B cell (primary cell): ENCODE data around the gene ALPL. TPM values are rescaled to one million over a fixed set of nuclear protein-coding genes. Genes with fewer than 3 reads are reported as not detected.

ENCODE experiments used
- ATAC-seq: fragments of 200-7000 bp; cut with Tn5 transposase; one replicate; pipeline ENCODE4 v1.10.0; 2021; ENCODE audit warnings: low read depth, mild to moderate bottlenecking, moderate number of reproducible peaks, moderate library complexity
- CTCF ChIA-PET: fragments of 350-600 bp; sonication (Branson Sonifier 250); formaldehyde crosslinking; loops from one replicate; lab custom pipeline; 2021; ENCODE audit warnings: antibody characterized with exemption, inconsistent platforms; lab: Charles Lee
- POLR2A ChIA-PET: fragments of 350-600 bp; sonication (Branson Sonifier 250); formaldehyde crosslinking; loops from one replicate; lab custom pipeline; 2021; ENCODE audit warnings: antibody characterized with exemption; lab: Charles Lee
- DNase-seq: peaks from one replicate; pipeline ENCODE4 v3.0.0; 2013
- H2AFZ ChIP-seq: 2 replicates; pipeline ENCODE4 v1.6.1; 2012; ENCODE audit warnings: mild to moderate bottlenecking, low read depth, low read length; ENCODE audit not compliant: insufficient read depth, poor library complexity, severe bottlenecking
- H3K27ac ChIP-seq, 2 donors: 1 replicate in 1 of 2; 2 replicates in 1 of 2; pipeline ENCODE4 v1.5.1; 2012 to 2013; ENCODE audit warnings: low read length in 2 of 2, mild to moderate bottlenecking in 2 of 2, moderate library complexity in 1 of 2
- H3K27me3 ChIP-seq, 4 experiments: fragments of 200-600 bp in 1 of 4; sonication (generic) in 1 of 4; replicated peaks in 1 of 4; 1 replicate in 2 of 4; 2 replicates in 2 of 4; pipeline versions ENCODE4 v1.6.1 to v1.7.0; 2013 to 2016; ENCODE audit warnings: low read length in 3 of 4, mild to moderate bottlenecking in 2 of 4, mixed read lengths in 1 of 4, moderate library complexity in 1 of 4; ENCODE audit not compliant: insufficient read depth in 4 of 4, control insufficient read depth in 3 of 4; ENCODE audit errors: control extremely low read depth in 1 of 4
- H3K36me3 ChIP-seq, 2 experiments: replicated peaks in 1 of 2; 1 replicate in 1 of 2; 2 replicates in 1 of 2; pipeline versions ENCODE4 v1.6.1 to v1.7.1; 2013; ENCODE audit warnings: low read length in 1 of 2; ENCODE audit not compliant: insufficient read depth in 2 of 2, control insufficient read depth in 1 of 2; ENCODE audit errors: control extremely low read depth in 1 of 2, extremely low read depth in 1 of 2
- H3K4me1 ChIP-seq, 2 donors: fragments of 200-600 bp in 1 of 2; sonication (generic) in 1 of 2; 1 replicate in 1 of 2; 2 replicates in 1 of 2; pipeline versions ENCODE4 v1.5.1 to v1.6.1; 2013 to 2017; ENCODE audit warnings: low read length in 2 of 2; ENCODE audit not compliant: control insufficient read depth in 2 of 2, insufficient read depth in 2 of 2
- H3K4me2 ChIP-seq: replicated peaks from 2 replicates; pipeline ENCODE3; 2012; ENCODE audit warnings: mild to moderate bottlenecking, low read depth, low read length; ENCODE audit not compliant: poor library complexity, severe bottlenecking
- H3K4me3 ChIP-seq, 5 experiments: fragments of 200-600 bp in 1 of 5; sonication (generic) in 1 of 5; 1 replicate in 3 of 5; 2 replicates in 2 of 5; pipeline versions ENCODE4 v1.5.1 to v1.7.0; 2011 to 2016; ENCODE audit warnings: low read length in 4 of 5, mild to moderate bottlenecking in 4 of 5, low read depth in 2 of 5, control low read depth in 1 of 5, moderate library complexity in 1 of 5; ENCODE audit not compliant: insufficient read depth in 1 of 5; ENCODE audit errors: control extremely low read depth in 1 of 5, extremely low read depth in 1 of 5
- H3K79me2 ChIP-seq: fragments of 200-600 bp; sonication (generic); one replicate; pipeline ENCODE4 v1.6.0; 2016; ENCODE audit warnings: low read length; ENCODE audit not compliant: control insufficient read depth, insufficient read depth
- H3K9ac ChIP-seq: fragments of 200-600 bp; sonication (generic); 2 replicates; pipeline ENCODE4 v1.6.1; 2017; ENCODE audit warnings: mild to moderate bottlenecking, low read length, moderate library complexity
- H3K9me3 ChIP-seq, 3 donors: one replicate each; pipeline versions ENCODE4 v1.6.1 to v1.7.1; 2013; ENCODE audit warnings: low read length in 2 of 3; ENCODE audit not compliant: control insufficient read depth in 2 of 3, insufficient read depth in 1 of 3; ENCODE audit errors: control extremely low read depth in 1 of 3
- H4K20me1 ChIP-seq: 2 replicates; pipeline ENCODE4 v1.6.0; 2012; ENCODE audit warnings: mild to moderate bottlenecking, low read length; ENCODE audit not compliant: insufficient read depth, control insufficient read depth, poor library complexity, severe bottlenecking
- H3K27ac Mint-ChIP-seq: one replicate; pipeline ENCODE4 v1.8.0; 2021; ENCODE audit warnings: mixed read lengths
- H3K27me3 Mint-ChIP-seq: one replicate; pipeline ENCODE4 v1.8.0; 2021; ENCODE audit warnings: mixed read lengths
- H3K4me1 Mint-ChIP-seq: one replicate; pipeline ENCODE4 v1.8.0; 2021; ENCODE audit warnings: mixed read lengths
- H3K4me3 Mint-ChIP-seq: one replicate; pipeline ENCODE4 v1.8.0; 2021; ENCODE audit warnings: mixed read lengths
- H3K9me3 Mint-ChIP-seq: one replicate; pipeline ENCODE4 v1.8.0; 2022; ENCODE audit warnings: mixed read lengths; ENCODE audit not compliant: insufficient read depth
- CTCF ChIP-seq: fragments of 200-600 bp; IDR thresholded peaks from one replicate; pipeline ENCODE4 v1.8.0; 2022; ENCODE audit warnings: antibody characterized with exemption, mild to moderate bottlenecking
- EZH2 ChIP-seq: IDR thresholded peaks from 2 replicates; pipeline ENCODE4 v1.6.1; 2012; ENCODE audit warnings: borderline replicate concordance, low read depth, mild to moderate bottlenecking, moderate library complexity, low read length; ENCODE audit not compliant: insufficient read depth, poor library complexity, severe bottlenecking
- WGBS: methylation state at CpG from one replicate; pipeline ENCODE4 v1.1.5; 2013; ENCODE audit warnings: missing lambda C conversion rate; ENCODE audit not compliant: insufficient coverage; 5-methylcytosine and 5-hydroxymethylcytosine counted together
- intact Hi-C: fragments of 100-400 bp; cut with micrococcal nuclease; formaldehyde crosslinking; loops from one replicate; pipeline ENCODE4 v1.10.0; 2022
- polyA plus RNA-seq: library from polyadenylated mRNA; depleted of rRNA; stranded (reverse); fragments of >200 nt; gene quantifications from 2 replicates; pipeline ENCODE4 v1.2.3, GENCODE V29; 2012
- total RNA-seq, 2 donors: library from RNA; stranded (reverse); fragments of 120-200 nt in 1 of 2; gene quantifications; 1 replicate in 1 of 2; 2 replicates in 1 of 2; pipeline versions ENCODE4 v1.2.3 to v1.2.4, GENCODE V29; 2013 to 2022

The ALPL gene
- total and polyA plus RNA-seq, 2 donors (not counting 1 experiment from before 2014, with no cell fraction given), result 1.6 to 12.2 TPM

- no peaks in the 10 kb centered on the region for H3K27me3 ChIP-seq
- H3K36me3 ChIP-seq, result no peaks in the 10 kb centered on the region
- no peak overlapping the region for H3K9ac ChIP-seq
- H3K4me1 ChIP-seq, result peaks cover 69 to 94% of the 10 kb centered on the region in 2 donors
- CTCF ChIA-PET, result interaction anchor here (0.7 to 3.7 kb wide), 5 partner anchors 12 to 62 kb away, joined by 3 to 19 read pairs (median 4); partner anchors contain the start of gene ALPL
- no peaks in the 10 kb centered on the region for H3K27me3 Mint-ChIP-seq
- H3K4me3 Mint-ChIP-seq, result peak overlapping the region; percentile 37
- no peak overlapping the region for H3K4me2 ChIP-seq
- POLR2A ChIA-PET, result no interaction called here
- TF ChIP-seq EZH2, result no peak
- intact Hi-C loops, result no loop called here
- no peak overlapping the region for H3K4me3 ChIP-seq
- H3K27ac ChIP-seq, result no peak overlapping the region
- ATAC-seq (no peak), DNase-seq (no peak)
- H3K9me3 Mint-ChIP-seq, result no peaks in the 10 kb centered on the region
- no peaks in the 10 kb centered on the region for H4K20me1 ChIP-seq
- no peak overlapping the region for H2AFZ ChIP-seq
- H3K79me2 ChIP-seq, result no peaks in the 10 kb centered on the region
- H3K4me1 Mint-ChIP-seq, result peaks cover 78% of the 10 kb centered on the region
- H3K9me3 ChIP-seq, result peaks cover 0 to 6% (median 0%) of the 10 kb centered on the region in 3 donors
- peak overlapping the region; percentile 61 for H3K27ac Mint-ChIP-seq
- WGBS, result 83% methylated on average over 15 of the region's 16 CpGs
Observed at GRCh38 chr1:21520899-21521716, 11.9 kb downstream of the ALPL start.

GRCh38 chr1:21521717-21522060 is 12.5 kb downstream of the ALPL start:
- no peak for DNase-seq
- intact Hi-C loops, result no loop called here
- Histone ChIP-seq H4K20me1 (no peaks in the 10 kb centered on the region), H3K27ac (no peak overlapping the region), H3K79me2 (no peaks in the 10 kb centered on the region), H3K4me2 (no peak overlapping the region), H3K4me3 (no peak overlapping the region), H2AFZ (no peak overlapping the region), H3K36me3 (no peaks in the 10 kb centered on the region), H3K27me3 (no peaks in the 10 kb centered on the region), H3K9me3 (peaks cover 0 to 6% (median 0%) of the 10 kb centered on the region in 3 donors), H3K9ac (no peak overlapping the region), H3K4me1 (peaks cover 64 to 91% of the 10 kb centered on the region in 2 donors)
- WGBS, result 95% methylated on average over 2 of the region's 4 CpGs
- TF ChIP-seq EZH2 (no peak), CTCF (no peak)
- no peak for ATAC-seq
- ChIA-PET POLR2A (no interaction called here), CTCF (interaction anchor here (0.7 to 1.5 kb wide), 3 partner anchors 11 to 62 kb away, joined by 3 to 4 read pairs (median 3); partner anchors contain the start of gene ALPL)
- Mint-ChIP-seq H3K27ac (no peak overlapping the region), H3K4me3 (no peak overlapping the region), H3K9me3 (no peaks in the 10 kb centered on the region), H3K27me3 (no peaks in the 10 kb centered on the region), H3K4me1 (peaks cover 77% of the 10 kb centered on the region)
